ENCODE results near the gene DEPP1. TPM values are rescaled to one million over a fixed set of nuclear protein-coding genes. Genes with fewer than 3 reads are reported as not detected.

DEPP1 gene
- total RNA-seq, 1 donor from 2014 or later = 33.0 TPM

- intact Hi-C loops (cut with DNase I) = loop anchor here (2.0 kb wide), 1 partner anchor 16 kb away; no protein-coding TSS in a partner anchor
- DNase-seq (ENCODE audit: missing footprints) (peak; percentile 17), ATAC-seq (no peak)
Observed at GRCh38 chr10:44960482-44961229, 18.0 kb downstream of the DEPP1 start.

- DNase-seq (ENCODE audit: missing footprints) = no peak
- no peak for ATAC-seq
- intact Hi-C loops (cut with DNase I) = loop anchor here (2.0 kb wide), 1 partner anchor 17 kb away; no protein-coding TSS in a partner anchor
Observed at GRCh38 chr10:44960088-44960460, 18.5 kb downstream of the DEPP1 start.

GRCh38 chr10:44959247-44960087 lies 19.1 kb downstream of the DEPP1 start, which contains the start of gene RASSF4:
Gene RASSF4 (plus strand): TSS chr10:44959802. CDS start chr10:44970203, 10,401 bp downstream.
- DNase-seq (ENCODE audit: missing footprints) (peak; percentile 97), ATAC-seq (peak; percentile 91)
- intact Hi-C loops (cut with DNase I) = loop anchor here (2.0 kb wide), 1 partner anchor 17 kb away; no protein-coding TSS in a partner anchor

DNA sequence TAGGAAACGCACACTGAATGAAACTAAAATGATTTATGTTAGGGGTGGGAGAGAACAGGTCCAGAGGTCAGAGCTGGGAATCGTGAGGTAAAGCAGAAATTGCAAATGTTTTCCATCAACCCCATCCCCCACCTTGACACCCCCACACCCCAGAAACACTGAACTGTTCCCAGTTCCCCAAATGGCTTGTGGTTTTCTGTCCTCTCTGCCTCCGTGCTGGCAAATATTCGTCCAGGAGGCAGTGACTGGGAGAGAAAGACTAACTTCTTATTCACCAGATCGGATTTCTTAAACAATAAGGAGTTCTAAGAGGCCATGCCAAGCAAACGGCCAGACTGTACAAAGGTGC lies 19.7 kb downstream of the DEPP1 start:
- DNase-seq (ENCODE audit: missing footprints) (no peak), ATAC-seq (no peak)
- intact Hi-C loops (cut with DNase I) = no loop called here

- ATAC-seq (peak; percentile 56), DNase-seq (ENCODE audit: missing footprints) (peak; percentile 61)
- intact Hi-C loops (cut with DNase I) = no loop called here
Observed at GRCh38 chr10:44958196-44958897, 20.3 kb downstream of the DEPP1 start.

DNA sequence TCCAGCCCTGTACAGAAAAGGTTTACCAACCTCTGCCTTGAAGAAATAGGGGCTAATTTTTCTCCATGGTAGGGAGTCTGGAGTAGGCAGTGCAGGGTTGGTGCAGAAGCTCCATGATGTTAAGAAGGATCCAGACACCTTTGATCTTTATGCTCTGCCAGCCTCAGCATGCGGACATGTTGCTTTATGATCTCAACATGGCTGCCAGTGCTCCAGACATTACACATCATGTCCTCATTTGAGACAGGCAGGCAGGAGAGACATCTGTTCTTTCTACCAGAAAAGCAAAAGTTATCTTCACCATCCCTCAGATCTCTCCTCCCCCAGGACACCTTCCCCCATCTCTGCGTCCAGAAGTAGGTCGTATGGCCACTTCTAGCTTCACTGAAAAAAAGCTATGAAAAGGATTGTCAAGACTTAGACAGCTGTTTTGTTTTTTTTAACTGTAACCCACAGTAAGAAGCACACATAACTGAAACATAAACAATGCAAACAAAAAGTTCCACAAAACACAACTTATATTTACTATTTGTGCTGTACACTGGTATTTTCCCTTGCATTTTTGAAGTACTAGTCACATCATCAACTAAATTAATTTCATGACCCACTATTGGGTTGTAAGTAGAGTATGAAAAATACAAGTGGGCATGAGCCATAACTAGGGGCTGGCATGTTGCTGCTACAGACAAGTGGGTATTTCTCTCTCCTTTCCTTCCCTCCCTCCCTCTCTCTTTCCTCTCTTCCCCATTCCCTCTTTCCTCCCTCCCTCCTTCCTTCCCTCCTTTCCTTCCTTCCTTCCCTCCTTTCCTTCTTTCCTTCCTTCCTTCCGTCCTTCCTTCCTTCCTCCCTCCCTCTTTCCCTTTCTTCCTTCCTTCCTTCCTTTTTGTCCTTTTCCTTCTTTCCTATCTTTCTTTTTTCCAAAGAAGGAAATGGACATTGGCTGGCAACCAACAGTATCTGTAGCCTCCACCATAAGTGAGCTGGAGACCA lies 21.6 kb downstream of the DEPP1 start:
- intact Hi-C loops (cut with DNase I) = no loop called here
- no peak for DNase-seq (ENCODE audit: missing footprints)
- no peak for ATAC-seq

DNA sequence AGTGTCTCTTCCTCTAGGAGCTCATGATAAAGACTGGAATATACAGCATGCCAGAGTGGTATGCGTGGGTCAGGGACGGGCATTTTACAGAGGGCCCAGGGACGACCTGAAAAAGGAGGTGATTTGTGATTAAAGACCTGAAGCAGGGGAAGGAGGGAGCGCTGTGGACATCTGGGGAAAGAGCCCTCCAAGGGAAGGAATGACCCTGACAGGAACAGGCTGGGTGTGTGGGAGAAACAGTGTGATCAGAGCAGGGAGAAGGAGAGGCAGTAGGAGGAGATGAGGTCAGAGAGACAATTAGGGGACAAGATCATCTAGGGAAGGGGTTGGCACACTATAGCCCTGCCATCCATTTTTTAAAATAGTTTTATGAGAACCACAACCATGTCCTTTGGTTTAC lies 22.4 kb downstream of the DEPP1 start:
- DNase-seq (ENCODE audit: missing footprints) (peak; percentile 11), ATAC-seq (no peak)
- intact Hi-C loops (cut with DNase I) = no loop called here

DNA sequence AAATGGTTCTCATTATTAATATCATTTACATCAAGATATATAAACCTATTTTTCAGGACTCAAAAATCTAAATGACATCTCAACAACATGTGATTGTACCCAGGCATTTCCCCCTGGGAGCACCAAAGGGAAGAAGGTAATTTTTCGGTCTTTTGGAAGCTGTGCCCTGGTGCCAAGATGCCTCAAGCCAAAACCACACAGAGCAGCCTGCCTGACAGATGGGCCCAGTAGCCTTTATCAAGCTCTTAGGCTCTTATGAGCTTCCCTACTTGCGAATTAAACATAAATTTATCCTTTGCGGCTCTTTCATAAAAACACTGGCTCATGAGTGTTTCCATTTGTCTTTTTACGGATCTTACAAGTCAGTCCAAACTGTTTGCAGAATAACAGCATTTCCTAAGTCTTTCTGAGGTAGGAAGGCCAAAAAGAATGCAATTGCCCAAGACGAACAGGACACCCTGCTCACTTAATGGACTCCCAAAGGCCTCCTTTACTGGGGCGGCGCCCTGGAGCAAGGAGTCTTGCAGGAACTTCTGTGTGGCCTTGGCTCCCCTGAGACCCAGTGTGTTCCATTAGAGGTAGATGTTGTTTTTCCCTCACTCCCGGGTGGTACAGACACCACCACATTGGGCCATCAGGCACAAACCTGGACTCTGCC lies 23.1 kb downstream of the DEPP1 start:
- intact Hi-C loops (cut with DNase I) = no loop called here
- ATAC-seq (peak; percentile 3), DNase-seq (ENCODE audit: missing footprints) (no peak)

GRCh38 chr10:44954962-44955361 lies 23.6 kb downstream of the DEPP1 start:
- DNase-seq (ENCODE audit: missing footprints) (no peak), ATAC-seq (no peak)
- intact Hi-C loops (cut with DNase I) = no loop called here

- DNase-seq (ENCODE audit: missing footprints) (no peak), ATAC-seq (no peak)
- intact Hi-C loops (cut with DNase I) = no loop called here
Observed at GRCh38 chr10:44954042-44954441, 24.6 kb downstream of the DEPP1 start.

DNA sequence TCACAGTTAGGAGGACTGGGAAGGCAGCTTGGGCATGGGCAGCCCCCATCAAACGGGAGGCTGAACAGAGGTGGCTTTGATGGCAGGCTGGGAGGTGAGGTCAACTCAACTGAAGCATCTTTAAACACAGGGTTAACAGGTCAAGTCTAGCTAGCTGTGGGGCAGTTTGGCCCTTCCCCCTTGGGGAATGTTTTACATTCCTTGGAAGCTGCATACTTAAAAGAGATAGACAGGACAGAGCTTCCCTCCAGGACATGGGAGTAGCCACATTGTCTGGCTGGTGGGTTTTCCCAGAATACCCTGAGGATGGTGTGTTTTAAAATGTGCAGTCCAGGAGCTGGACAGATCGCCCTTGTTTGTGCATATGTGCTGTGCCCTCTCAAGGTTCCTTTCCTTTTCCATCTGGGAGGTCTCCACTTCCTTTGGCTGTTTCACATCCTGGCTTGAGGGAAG lies 25.8 kb downstream of the DEPP1 start:
- ATAC-seq (no peak), DNase-seq (ENCODE audit: missing footprints) (no peak)
- intact Hi-C loops (cut with DNase I) = no loop called here

DNA sequence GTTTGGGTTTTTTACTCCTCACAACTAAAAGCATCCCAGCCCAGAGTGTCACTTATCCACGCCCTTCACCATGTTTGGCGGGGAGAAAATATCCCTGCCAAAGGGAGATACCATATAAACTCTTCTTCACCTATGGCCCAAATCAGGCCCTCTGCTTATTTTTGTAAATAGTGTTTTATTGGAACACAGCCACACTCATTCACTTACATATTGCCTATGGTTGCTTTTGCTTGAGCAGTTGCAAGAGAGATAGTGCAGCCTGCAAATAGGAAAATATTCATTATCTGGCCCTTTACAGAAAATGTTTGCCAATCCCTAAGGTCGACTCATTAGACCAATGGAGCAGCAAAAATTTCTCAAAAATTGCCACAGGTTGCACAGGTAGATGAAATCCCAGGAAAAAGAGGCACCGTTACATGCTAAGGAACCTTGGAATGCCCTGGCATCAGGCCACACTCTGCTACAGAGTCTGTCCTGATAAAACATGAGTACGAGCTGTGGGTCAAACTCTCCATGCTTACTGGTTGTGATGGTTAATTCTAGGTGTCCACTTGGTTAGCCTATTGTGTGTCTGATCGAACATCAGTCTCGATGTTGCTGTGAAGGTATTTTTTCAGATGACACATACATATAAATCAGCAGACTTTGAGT lies 26.9 kb downstream of the DEPP1 start:
- DNase-seq (ENCODE audit: missing footprints) = no peak
- ATAC-seq = no peak

DNA sequence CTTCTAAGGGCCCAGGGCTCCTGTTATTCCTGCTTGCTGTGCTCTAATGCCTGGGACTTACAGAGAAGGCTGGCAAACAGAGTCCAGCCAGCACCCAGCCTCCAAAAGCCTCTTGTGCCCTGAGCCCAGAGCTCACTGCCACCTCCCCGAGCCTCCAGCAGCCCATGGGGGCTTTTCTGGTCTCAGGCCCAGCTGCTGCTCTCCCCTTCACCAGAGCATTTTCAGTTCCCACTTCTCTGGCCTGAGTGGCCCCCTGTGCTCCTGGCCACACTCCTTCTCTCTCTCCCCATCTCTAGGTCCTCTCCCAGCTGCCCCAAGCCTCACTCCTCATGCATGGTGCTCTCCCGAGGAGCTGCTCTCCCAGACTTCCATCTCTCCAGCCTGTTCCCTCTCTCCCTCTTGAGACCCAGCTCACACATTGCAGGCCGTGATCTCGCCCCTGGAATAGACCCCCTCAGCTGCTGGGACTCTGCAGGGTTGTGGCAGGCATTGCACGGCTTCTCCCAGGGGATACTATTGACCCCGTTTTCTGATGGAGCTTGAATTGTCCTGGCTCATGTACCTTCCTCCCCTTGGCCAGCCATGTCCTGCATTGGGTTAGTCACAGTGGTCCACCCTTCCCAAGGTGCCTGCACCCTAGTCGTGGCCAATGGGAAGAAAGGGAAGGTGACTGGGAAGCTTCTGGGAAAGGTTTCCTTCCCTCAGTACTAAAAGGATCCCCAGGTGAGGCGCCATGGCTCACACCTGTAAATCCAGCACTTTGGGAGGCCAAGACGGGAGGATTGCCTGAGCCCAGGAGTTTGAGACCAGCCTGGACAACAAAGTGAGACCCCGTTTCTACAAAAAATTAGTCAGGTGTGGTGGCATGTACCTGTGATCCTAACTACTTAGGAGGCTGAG lies 28.0 kb downstream of the DEPP1 start:
- ATAC-seq (no peak), DNase-seq (ENCODE audit: missing footprints) (no peak)
- intact Hi-C loops (cut with DNase I) = no loop called here

More for the DNA sequence above, 26.9 kb downstream of the DEPP1 start:
- intact Hi-C loops (cut with DNase I) = no loop called here

DNA sequence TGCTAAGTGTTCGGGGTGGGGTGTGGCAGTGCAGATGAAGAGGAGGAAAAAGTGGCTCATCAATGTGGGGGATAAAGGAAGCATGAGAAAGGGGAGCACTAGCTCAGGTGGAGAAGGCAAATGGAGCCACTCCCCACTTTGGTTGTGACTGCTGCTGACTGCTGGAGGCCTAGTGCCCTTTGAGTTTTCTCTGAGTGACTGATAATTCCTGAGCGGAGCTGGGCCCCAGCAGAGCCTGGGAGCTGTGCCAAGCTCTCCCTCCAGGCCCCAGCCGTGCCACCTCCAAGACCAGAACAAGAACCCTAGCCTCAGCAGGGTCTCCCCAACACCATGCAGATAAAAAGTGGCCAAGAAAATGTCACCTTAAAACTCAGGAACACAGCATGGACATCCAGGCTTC lies 28.7 kb downstream of the DEPP1 start:
- intact Hi-C loops (cut with DNase I) = no loop called here
- ATAC-seq = no peak
- no peak for DNase-seq (ENCODE audit: missing footprints)

DNA sequence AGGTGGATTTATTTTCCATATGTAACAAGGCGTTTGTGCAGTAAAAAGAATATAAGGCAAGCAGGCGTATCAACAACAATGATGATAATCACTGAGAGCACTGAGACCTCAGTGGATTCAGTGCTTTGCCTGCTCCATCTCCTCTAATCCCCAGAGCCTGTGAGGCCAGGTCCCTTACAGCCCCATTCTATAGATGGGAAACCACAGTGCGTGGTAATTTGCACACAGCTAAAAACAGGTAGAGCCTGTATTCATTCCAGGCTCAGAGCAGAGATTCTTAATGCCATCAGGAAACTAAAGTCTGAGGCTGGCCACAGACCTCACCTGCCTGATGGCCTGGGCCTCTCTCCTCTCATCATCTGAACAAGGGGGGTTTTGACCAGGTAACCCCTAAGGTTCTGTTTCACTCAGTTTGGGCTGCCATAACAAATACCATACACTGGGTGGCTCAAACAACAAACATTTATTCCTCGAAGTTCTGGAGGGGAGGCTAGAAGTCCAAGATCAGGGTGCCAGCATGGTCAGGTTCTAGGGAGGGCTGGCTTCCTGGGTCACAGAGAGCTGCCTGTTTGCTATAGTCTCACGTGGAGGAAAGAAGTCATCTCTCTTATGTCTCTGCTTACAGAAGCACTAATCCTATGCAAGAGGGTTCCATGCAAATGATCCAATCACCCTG lies 29.3 kb downstream of the DEPP1 start:
- intact Hi-C loops (cut with DNase I) = no loop called here
- DNase-seq (ENCODE audit: missing footprints) (no peak), ATAC-seq (no peak)

GRCh38 chr10:44948642-44949041 lies 30.0 kb downstream of the DEPP1 start:
- no peak for DNase-seq (ENCODE audit: missing footprints)
- peak; percentile 80 for ATAC-seq
- intact Hi-C loops (cut with DNase I) = no loop called here
